ENCODE results near the gene NFE2L2. TPM values are rescaled to one million over a fixed set of nuclear protein-coding genes. Genes with fewer than 3 reads are reported as not detected.

Gene NFE2L2
- total RNA-seq, 2 experiments from 2014 or later = 26.2 to 58.6 TPM

DNA sequence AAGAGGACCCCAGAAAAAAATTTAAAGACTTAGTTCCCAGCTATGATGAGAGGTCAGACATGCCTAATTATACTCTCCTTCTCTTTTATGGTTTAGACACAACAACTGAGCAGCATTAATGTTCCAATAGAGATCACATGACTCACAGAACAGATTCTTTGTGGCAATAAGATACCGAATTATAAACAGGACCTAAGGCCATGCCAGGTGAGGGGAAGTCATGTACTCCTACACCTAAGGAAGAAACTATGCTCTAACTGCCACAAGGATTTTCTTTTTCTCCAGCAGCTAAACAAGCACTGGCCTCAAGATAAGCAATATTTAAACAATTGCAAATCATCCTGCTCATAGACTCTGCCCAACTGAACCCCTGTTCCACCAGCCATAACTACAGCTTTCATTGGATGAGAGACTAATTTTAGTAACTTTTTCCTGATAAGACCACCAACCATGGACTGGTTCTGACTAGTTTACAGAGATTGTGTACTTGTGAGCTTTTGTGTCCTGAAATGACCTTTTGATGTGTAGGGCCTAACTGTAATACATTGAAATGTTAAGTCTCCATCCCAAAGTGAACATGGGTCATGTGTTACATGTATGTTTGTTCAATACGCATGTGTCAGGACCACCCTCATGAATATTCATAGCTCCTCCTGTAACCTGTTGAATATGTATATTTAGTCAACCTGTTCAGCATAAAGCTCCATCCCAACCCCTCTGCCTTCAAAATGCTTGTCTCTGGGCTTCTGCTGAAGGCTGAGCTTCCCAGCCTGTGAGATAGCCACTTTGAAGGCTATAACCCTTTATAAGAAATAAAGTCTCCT lies 21.6 kb upstream of the NFE2L2 start:
- no peak overlapping the region for H3K4me3 ChIP-seq (ENCODE audit: low read depth, low read length, poor library complexity, severe bottlenecking)
- H3K79me2 ChIP-seq (ENCODE audit: insufficient read depth, low read depth, low read length) = no peaks in the 10 kb centered on the region
- no peak for DNase-seq (ENCODE audit: low spot score)
- no peak overlapping the region for H2AFZ ChIP-seq (ENCODE audit: low read length)
- peaks cover 7% of the 10 kb centered on the region for H3K4me1 ChIP-seq (ENCODE audit: insufficient read depth, low read length, poor library complexity, severe bottlenecking)
- BruUV-seq (replicated peaks) = no TSS peak
- POLR2A ChIA-PET = interaction anchor here (0.8 to 2.0 kb wide), 4 partner anchors 9 to 21 kb away, joined by 3 to 6 read pairs (median 4); partner anchors contain the start of gene NFE2L2
- CTCF ChIA-PET (ENCODE audit: unreplicated experiment) = interaction anchor here (1.7 kb wide), 1 partner anchor 22 kb away, joined by 4 read pairs; the partner anchor contains the start of gene NFE2L2
- no peak overlapping the region for H3K27ac ChIP-seq (ENCODE audit: low read depth, low read length, poor library complexity, severe bottlenecking)
- no peak overlapping the region for H3K4me2 ChIP-seq (ENCODE audit: low read length)
- H4K20me1 ChIP-seq (ENCODE audit: insufficient read depth, low read length) = no peaks in the 10 kb centered on the region
- intact Hi-C loops (cut with micrococcal nuclease; ENCODE audit: unreplicated experiment) = no loop called here
- no peaks in the 10 kb centered on the region for H3K36me3 ChIP-seq (ENCODE audit: insufficient read depth, low read length)
- no peaks in the 10 kb centered on the region for H3K9me3 ChIP-seq (ENCODE audit: low read length)
- TF ChIP-seq, protein P1, sequence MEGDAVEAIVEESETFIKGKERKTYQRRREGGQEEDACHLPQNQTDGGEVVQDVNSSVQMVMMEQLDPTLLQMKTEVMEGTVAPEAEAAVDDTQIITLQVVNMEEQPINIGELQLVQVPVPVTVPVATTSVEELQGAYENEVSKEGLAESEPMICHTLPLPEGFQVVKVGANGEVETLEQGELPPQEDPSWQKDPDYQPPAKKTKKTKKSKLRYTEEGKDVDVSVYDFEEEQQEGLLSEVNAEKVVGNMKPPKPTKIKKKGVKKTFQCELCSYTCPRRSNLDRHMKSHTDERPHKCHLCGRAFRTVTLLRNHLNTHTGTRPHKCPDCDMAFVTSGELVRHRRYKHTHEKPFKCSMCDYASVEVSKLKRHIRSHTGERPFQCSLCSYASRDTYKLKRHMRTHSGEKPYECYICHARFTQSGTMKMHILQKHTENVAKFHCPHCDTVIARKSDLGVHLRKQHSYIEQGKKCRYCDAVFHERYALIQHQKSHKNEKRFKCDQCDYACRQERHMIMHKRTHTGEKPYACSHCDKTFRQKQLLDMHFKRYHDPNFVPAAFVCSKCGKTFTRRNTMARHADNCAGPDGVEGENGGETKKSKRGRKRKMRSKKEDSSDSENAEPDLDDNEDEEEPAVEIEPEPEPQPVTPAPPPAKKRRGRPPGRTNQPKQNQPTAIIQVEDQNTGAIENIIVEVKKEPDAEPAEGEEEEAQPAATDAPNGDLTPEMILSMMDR (conservative IDR thresholded peaks at IDR 0.05; ENCODE audit: low read length) = no peak
- TF ChIP-seq EZH2phosphoT487 (IDR thresholded peaks at IDR 0.05; ENCODE audit: borderline replicate concordance, low read depth, low read length) = no peak
- H3K9me2 ChIP-seq (ENCODE audit: insufficient read depth, low read length) = no peaks in the 10 kb centered on the region

DNA sequence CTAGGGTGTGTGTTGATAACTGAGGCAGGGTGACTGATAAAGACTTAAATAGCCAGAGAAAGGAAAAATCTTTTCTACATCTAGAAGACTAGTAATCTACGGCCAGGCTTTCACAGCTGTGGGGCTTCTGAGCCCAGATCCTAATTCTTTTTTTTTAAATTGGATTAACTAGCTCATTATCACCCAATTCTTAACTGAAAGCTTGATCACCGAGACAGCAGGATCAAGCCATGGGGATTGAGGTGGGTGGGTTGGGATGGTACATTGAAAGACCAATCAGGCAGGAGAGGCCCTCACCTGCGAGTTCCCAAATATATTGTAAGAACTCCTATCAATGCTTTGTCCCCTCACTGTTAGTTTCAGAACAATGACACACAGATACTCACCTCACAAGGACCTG lies 20.0 kb upstream of the NFE2L2 start:
- Histone ChIP-seq H3K9me2 (ENCODE audit: insufficient read depth, low read length) (no peaks in the 10 kb centered on the region), H3K9me3 (ENCODE audit: low read length) (no peaks in the 10 kb centered on the region), H3K36me3 (ENCODE audit: insufficient read depth, low read length) (no peaks in the 10 kb centered on the region), H3K79me2 (ENCODE audit: insufficient read depth, low read depth, low read length) (no peaks in the 10 kb centered on the region), H3K4me2 (ENCODE audit: low read length) (no peak overlapping the region), H2AFZ (ENCODE audit: low read length) (no peak overlapping the region), H3K27ac (ENCODE audit: low read depth, low read length, poor library complexity, severe bottlenecking) (no peak overlapping the region), H3K4me3 (ENCODE audit: low read depth, low read length, poor library complexity, severe bottlenecking) (no peak overlapping the region), H4K20me1 (ENCODE audit: insufficient read depth, low read length) (no peaks in the 10 kb centered on the region), H3K4me1 (ENCODE audit: insufficient read depth, low read length, poor library complexity, severe bottlenecking) (no peaks in the 10 kb centered on the region)
- POLR2A ChIA-PET = interaction anchor here (0.9 kb wide), 1 partner anchor 19 kb away, joined by 3 read pairs; no protein-coding TSS in a partner anchor
- CTCF ChIA-PET (ENCODE audit: unreplicated experiment) = no interaction called here
- intact Hi-C loops (cut with micrococcal nuclease; ENCODE audit: unreplicated experiment) = no loop called here
- no peak for DNase-seq (ENCODE audit: low spot score)
- TF ChIP-seq, protein P1 (conservative IDR thresholded peaks at IDR 0.05; ENCODE audit: low read length) = no peak
- TF ChIP-seq EZH2phosphoT487 (IDR thresholded peaks at IDR 0.05; ENCODE audit: borderline replicate concordance, low read depth, low read length) = no peak
- no TSS peak for BruUV-seq (replicated peaks)

DNA sequence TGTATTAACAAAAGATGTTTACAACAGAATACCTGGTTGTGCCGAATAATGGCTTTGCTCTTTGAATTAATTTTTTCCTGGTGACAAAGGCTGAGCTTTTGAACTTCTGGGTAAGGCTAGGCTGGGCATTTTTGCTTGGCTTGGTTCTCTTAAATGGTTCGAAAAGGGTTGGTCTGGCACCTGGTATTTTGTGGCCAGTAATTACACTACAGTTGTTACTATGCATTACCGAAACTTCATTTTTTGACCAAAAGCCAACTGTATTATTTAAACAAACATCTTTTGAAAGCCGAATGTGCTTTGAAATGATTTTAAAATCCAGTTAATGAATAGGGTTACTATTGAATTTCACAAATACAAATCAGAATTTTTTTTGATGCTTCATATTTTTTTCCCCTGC lies 19.4 kb upstream of the NFE2L2 start:
- Histone ChIP-seq H3K9me2 (ENCODE audit: insufficient read depth, low read length) (no peaks in the 10 kb centered on the region), H3K4me1 (ENCODE audit: insufficient read depth, low read length, poor library complexity, severe bottlenecking) (no peaks in the 10 kb centered on the region), H2AFZ (ENCODE audit: low read length) (no peak overlapping the region), H3K4me2 (ENCODE audit: low read length) (no peak overlapping the region), H3K27ac (ENCODE audit: low read depth, low read length, poor library complexity, severe bottlenecking) (no peak overlapping the region), H3K79me2 (ENCODE audit: insufficient read depth, low read depth, low read length) (no peaks in the 10 kb centered on the region), H3K4me3 (ENCODE audit: low read depth, low read length, poor library complexity, severe bottlenecking) (no peak overlapping the region), H3K9me3 (ENCODE audit: low read length) (no peaks in the 10 kb centered on the region), H3K36me3 (ENCODE audit: insufficient read depth, low read length) (no peaks in the 10 kb centered on the region), H4K20me1 (ENCODE audit: insufficient read depth, low read length) (no peaks in the 10 kb centered on the region)
- intact Hi-C loops (cut with micrococcal nuclease; ENCODE audit: unreplicated experiment) = no loop called here
- no TSS peak for BruUV-seq (replicated peaks)
- ChIA-PET CTCF (ENCODE audit: unreplicated experiment) (no interaction called here), POLR2A (interaction anchor here (0.6 to 3.0 kb wide), 5 partner anchors 12 to 971 kb away, joined by 3 to 7 read pairs (median 4); no protein-coding TSS in a partner anchor)
- TF ChIP-seq, protein P1 (conservative IDR thresholded peaks at IDR 0.05; ENCODE audit: low read length) = no peak
- TF ChIP-seq EZH2phosphoT487 (IDR thresholded peaks at IDR 0.05; ENCODE audit: borderline replicate concordance, low read depth, low read length) = no peak
- DNase-seq (ENCODE audit: low spot score) = no peak
